Ishikawa (cell line): ENCODE data around the gene RAMP2.
A peak's percentile ranks its signal among the peaks of the same experiment; 100 is the strongest.

Experiments used
- CEBPB ChIP-seq: IDR thresholded peaks from 2 replicates; pipeline ENCODE4 v1.6.1; 2012
- CREB1 ChIP-seq: IDR thresholded peaks from 2 replicates; pipeline ENCODE4 v1.6.1; 2012; ENCODE audit warnings: low read depth
- EGR1 ChIP-seq: IDR thresholded peaks from 2 replicates; pipeline ENCODE4 v1.6.1; 2012
- EP300 ChIP-seq: IDR thresholded peaks from 2 replicates; pipeline ENCODE4 v1.6.1; 2012; ENCODE audit warnings: borderline replicate concordance
- FOXM1 ChIP-seq: IDR thresholded peaks from 2 replicates; pipeline ENCODE4 v1.6.1; 2012; ENCODE audit warnings: low read depth, borderline replicate concordance
- NFIC ChIP-seq: IDR thresholded peaks from 2 replicates; pipeline ENCODE4 v1.6.1; 2012
- RAD21 ChIP-seq: IDR thresholded peaks from 2 replicates; pipeline ENCODE4 v1.6.1; 2012; ENCODE audit warnings: low read depth
- TAF1 ChIP-seq: IDR thresholded peaks from 2 replicates; pipeline ENCODE4 v1.6.1; 2012; ENCODE audit warnings: low read depth, mild to moderate bottlenecking
- TCF12 ChIP-seq: IDR thresholded peaks from 2 replicates; pipeline ENCODE4 v1.6.1; 2012; ENCODE audit warnings: low read depth
- TEAD4 ChIP-seq: IDR thresholded peaks from 2 replicates; pipeline ENCODE4 v1.6.1; 2012
- YY1 ChIP-seq: IDR thresholded peaks from 2 replicates; pipeline ENCODE4 v1.6.1; 2012; ENCODE audit warnings: low read depth
- ZBTB7A ChIP-seq: IDR thresholded peaks from 2 replicates; pipeline ENCODE4 v1.6.1; 2012; ENCODE audit warnings: low read depth
- TF ChIP-seq, protein P1 (sequence below): IDR thresholded peaks from 2 replicates; pipeline ENCODE4 v1.6.1; 2012; ENCODE audit warnings: low read depth, mild to moderate bottlenecking
- TF ChIP-seq, protein P2 (sequence below): IDR thresholded peaks from 2 replicates; pipeline ENCODE4 v1.6.1; 2012
- TF ChIP-seq, protein P3 (sequence below): IDR thresholded peaks from 2 replicates; pipeline ENCODE4 v1.6.1; 2012

The RAMP2 gene

DNA sequence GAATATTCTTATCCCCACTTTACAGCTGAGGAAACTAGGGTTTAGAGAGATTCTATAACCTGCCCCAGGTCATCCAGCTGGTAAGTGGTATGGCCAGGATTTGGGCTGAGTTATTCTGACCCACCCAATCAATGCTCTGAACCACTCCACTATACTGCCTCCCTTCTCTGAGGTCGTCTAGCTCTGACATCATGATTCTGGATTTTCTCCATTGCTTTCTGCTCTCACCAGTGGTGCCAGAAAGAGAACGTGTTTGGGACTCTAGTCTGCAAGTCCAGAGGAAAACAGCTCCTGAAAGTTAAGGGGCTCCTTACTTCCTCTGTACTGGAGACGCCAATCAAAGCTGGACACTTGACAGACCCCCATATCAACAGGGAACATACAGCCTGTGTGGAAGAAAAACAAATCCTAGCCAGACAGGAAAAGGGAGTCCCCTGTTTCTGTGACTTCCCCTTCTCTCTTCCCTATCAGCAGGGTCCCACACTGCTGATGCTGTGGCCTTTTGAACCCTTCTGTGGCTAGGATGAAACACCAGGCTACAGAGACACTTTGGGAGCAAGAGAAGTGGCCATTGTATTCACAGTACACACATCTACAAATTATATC lies 10.2 kb upstream of the RAMP2 start:
- TF ChIP-seq, protein P1, sequence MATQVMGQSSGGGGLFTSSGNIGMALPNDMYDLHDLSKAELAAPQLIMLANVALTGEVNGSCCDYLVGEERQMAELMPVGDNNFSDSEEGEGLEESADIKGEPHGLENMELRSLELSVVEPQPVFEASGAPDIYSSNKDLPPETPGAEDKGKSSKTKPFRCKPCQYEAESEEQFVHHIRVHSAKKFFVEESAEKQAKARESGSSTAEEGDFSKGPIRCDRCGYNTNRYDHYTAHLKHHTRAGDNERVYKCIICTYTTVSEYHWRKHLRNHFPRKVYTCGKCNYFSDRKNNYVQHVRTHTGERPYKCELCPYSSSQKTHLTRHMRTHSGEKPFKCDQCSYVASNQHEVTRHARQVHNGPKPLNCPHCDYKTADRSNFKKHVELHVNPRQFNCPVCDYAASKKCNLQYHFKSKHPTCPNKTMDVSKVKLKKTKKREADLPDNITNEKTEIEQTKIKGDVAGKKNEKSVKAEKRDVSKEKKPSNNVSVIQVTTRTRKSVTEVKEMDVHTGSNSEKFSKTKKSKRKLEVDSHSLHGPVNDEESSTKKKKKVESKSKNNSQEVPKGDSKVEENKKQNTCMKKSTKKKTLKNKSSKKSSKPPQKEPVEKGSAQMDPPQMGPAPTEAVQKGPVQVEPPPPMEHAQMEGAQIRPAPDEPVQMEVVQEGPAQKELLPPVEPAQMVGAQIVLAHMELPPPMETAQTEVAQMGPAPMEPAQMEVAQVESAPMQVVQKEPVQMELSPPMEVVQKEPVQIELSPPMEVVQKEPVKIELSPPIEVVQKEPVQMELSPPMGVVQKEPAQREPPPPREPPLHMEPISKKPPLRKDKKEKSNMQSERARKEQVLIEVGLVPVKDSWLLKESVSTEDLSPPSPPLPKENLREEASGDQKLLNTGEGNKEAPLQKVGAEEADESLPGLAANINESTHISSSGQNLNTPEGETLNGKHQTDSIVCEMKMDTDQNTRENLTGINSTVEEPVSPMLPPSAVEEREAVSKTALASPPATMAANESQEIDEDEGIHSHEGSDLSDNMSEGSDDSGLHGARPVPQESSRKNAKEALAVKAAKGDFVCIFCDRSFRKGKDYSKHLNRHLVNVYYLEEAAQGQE = no peak
- TF ChIP-seq EGR1 (no peak), YY1 (no peak), NFIC (no peak), CREB1 (no peak), ZBTB7A (no peak), FOXM1 (no peak)
- TF ChIP-seq, protein P2, sequence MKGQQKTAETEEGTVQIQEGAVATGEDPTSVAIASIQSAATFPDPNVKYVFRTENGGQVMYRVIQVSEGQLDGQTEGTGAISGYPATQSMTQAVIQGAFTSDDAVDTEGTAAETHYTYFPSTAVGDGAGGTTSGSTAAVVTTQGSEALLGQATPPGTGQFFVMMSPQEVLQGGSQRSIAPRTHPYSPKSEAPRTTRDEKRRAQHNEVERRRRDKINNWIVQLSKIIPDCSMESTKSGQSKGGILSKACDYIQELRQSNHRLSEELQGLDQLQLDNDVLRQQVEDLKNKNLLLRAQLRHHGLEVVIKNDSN = no peak

DNA sequence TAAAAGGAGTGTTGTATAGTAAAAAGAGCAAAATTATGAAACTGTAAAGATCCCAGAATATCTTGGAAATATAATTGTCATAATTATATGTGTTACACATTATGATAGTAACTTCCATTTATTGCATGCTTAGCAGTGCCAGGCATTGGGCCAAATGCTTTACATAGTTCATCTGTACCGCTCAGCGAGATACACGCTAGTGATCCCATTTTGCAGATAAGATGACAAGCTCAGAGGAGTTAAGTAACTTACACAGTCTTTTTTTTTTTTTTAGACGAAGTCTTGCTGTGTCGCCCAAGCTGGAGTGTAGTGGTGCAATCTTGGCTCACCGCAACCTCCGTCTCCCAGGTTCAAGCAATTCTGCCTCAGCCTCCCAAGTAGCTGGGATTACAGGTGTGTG lies 9.4 kb upstream of the RAMP2 start:
- TF ChIP-seq EGR1 (no peak), TAF1 (no peak), NFIC (no peak), CEBPB (no peak), TCF12 (no peak), RAD21 (no peak), EP300 (no peak), TEAD4 (no peak)
- TF ChIP-seq, protein P1 = no peak

- TF ChIP-seq YY1 (no peak), RAD21 (no peak), TAF1 (no peak), TEAD4 (no peak), TCF12 (no peak), FOXM1 (no peak), CREB1 (no peak), CEBPB (no peak), EGR1 (no peak)
- TF ChIP-seq, protein P3, sequence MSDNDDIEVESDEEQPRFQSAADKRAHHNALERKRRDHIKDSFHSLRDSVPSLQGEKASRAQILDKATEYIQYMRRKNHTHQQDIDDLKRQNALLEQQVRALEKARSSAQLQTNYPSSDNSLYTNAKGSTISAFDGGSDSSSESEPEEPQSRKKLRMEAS = no peak
- TF ChIP-seq, protein P1 = no peak
Observed at GRCh38 chr17:42754782-42755181, 6.2 kb upstream of the RAMP2 start.

- no peak for TF ChIP-seq TCF12
- TF ChIP-seq, protein P3 = no peak
- TF ChIP-seq FOXM1 = no peak
- TF ChIP-seq EP300 = no peak
Observed at GRCh38 chr17:42759982-42760651, 910 bp upstream of the RAMP2 start.

DNA sequence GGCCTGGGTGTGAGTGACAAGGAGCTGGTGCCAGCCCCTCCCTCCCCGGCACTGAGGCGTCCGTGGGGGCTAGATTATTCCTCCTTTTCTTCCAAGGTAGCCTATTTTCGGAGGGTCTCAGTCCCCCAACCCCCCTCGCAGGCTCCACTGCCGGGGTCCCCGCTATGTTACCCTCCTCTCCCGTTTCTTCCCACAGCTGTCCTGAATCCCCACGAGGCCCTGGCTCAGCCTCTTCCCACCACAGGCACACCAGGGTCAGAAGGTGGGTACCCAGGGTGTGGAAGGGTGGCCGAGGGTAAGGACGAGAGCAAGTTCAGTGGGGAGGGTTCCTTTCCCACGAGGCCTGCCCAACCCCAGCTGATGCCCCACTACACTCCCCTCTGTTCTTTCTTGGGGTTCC lies 611 bp downstream of the RAMP2 start:
- TF ChIP-seq TEAD4 (no peak), CREB1 (no peak), TAF1 (no peak), ZBTB7A (peak; percentile 44; the same call in 1 of the 2 replicates), RAD21 (no peak), TCF12 (no peak)
- TF ChIP-seq, protein P3 = no peak
